GM18519 (cell line): ENCODE data around the gene MROH9.

ENCODE experiments used
- ATAC-seq: cut with Tn5 transposase; IDR thresholded peaks from one replicate; pipeline ENCODE4 v1.9.1; 2021; ENCODE audit warnings: mild to moderate bottlenecking, moderate library complexity; ENCODE audit not compliant: unreplicated experiment, low FRiP score

The MROH9 gene

GRCh38 chr1:171075041-171075440 lies 139.7 kb downstream of the MROH9 start:
- no peak for ATAC-seq

DNA sequence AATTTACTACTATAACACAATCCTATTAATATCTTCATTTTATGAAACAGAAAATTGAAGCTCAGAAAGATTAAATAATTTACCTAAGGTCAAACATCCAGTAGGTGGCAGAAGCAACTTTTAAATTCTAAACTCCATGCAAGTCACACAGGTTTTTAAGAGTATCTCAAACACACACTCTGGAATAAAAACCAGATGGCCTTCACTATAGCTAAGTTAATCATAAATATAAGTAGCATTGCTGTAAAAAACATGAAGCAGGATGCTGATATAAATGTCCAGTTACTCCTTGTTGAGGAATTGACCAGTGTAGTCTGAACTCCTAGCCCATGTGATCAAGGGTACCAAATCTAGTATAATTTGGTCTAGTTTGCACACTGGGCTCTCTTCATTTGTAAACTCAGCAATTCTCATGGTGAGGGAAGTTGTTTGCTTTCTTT lies 146.0 kb downstream of the MROH9 start:
- no peak for ATAC-seq

- no peak for ATAC-seq
These were observed 146.4 kb downstream of the MROH9 start for GRCh38 chr1:171081763-171082201.

DNA sequence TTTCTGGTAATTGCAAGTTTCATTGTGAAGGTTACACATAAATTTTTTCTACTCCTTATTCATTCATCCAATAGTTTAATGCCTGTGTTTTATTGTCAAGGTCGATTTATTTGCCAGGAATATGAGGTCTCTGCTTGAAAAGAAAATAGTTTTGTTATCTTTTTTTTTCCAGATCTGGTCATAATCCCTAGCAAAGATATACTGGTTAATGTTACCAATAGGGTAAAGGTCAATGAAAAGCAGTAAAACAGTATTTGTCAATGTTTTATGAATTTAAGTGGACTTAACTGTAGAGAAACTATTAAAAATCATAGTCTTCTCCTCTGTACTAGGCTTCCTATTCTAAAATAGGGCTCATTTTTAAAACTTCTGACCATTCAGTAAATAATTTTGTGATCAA lies 147.3 kb downstream of the MROH9 start:
- ATAC-seq = no peak

- no peak for ATAC-seq
These were observed 147.9 kb downstream of the MROH9 start for GRCh38 chr1:171083222-171083621.

DNA sequence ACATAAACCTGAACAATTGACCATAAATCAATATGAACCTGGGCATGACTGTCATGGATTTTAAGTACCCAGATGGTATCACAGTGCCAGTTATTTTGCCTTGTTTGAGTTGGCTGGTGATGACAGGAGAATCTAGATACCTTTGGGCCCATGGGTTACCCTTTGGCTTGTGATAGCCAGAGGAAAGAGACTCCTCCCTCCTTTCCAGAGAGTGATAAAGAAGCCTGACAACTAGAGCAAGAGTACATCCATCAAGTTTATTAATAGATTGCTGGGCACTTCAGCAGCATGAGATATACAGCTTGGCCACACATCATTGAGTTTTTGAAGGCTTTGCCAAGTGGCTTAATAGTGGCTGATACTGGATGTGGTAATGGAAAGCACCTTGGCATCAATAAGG lies 148.8 kb downstream of the MROH9 start:
- ATAC-seq = no peak

GRCh38 chr1:171084870-171085269 lies 149.5 kb downstream of the MROH9 start:
- ATAC-seq = no peak

DNA sequence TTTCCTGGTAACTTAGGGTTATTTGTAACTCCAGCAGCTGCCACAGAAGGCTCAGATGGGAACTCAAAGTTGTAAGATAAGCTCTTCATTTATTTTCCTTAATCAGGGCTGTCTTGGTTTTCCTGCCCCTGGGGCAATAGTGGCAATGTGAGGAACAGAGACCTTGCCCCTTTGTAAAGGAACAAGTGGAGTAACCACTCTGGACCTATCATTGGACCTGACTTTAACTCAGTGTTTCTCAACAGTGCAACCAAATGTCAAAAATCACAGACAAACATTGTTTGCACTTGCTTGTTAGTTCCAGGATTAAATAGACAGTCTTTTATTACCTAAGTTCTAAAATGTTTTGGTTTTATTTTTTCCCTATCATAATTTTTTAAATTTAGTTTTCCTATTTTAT lies 152.6 kb downstream of the MROH9 start:
- ATAC-seq = no peak

GRCh38 chr1:171090604-171091003 lies 155.3 kb downstream of the MROH9 start, which contains the start of gene FMO3:
TSS of gene FMO3 (plus strand) at chr1:171090905. CDS start at chr1:171092659, 1,754 bp downstream.
- ATAC-seq = no peak

DNA sequence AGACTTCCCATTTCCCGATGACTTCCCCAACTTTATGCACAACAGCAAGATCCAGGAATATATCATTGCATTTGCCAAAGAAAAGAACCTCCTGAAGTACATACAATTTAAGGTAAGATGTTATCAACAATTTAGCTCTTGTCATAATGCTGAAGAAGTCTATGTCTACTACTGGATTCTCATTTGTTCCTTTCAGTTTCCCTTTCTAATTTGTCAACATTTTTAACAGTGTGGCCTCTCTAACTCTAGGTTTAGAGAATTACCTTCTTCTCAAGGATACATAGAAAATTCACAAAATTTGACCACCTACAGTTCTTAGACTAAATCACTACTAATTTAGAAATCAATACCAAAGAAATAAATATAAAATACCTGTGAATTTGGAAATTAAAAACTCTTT lies 168.5 kb downstream of the MROH9 start:
- ATAC-seq = no peak

DNA sequence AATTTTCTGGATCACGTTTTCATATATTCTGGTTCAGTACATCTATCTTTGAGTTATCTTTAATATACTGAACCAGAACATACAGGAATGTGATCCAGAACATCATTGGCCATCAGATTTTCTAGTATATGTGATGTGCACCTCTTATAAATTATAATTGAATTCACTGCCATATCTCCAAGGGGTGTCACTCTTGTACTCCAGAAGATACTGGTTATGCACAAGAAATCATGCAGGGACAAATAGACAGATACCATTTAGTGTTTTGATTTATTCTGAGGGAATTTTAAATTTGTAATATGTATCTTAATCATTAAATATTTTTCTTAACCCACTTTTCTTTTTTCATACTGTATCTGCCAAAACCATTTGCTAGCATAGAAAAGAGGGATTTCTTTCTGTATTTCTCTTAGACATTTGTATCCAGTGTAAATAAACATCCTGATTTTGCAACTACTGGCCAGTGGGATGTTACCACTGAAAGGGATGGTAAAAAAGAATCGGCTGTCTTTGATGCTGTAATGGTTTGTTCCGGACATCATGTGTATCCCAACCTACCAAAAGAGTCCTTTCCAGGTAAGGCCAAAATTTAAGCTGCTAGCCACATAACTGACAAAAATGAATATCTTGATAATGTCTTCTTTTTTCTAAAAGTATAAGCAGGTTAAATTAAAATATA lies 172.1 kb downstream of the MROH9 start:
- ATAC-seq = no peak

- ATAC-seq = no peak
These were observed 172.6 kb downstream of the MROH9 start for GRCh38 chr1:171107969-171108368.

- no peak for ATAC-seq
These were observed 174.6 kb downstream of the MROH9 start for GRCh38 chr1:171109966-171110365.

GRCh38 chr1:171110621-171111326 lies 175.4 kb downstream of the MROH9 start:
- ATAC-seq = no peak

GRCh38 chr1:171112119-171112518 lies 176.8 kb downstream of the MROH9 start:
- ATAC-seq = no peak

- no peak for ATAC-seq
These were observed 178.0 kb downstream of the MROH9 start for GRCh38 chr1:171113382-171113781.
